HCT116 (cell line): ENCODE measurements around the gene HMGB4. TPM values are rescaled to one million over a fixed set of nuclear protein-coding genes. Genes with fewer than 3 reads are reported as not detected.

Experiments
- ATAC-seq: fragments of 200-7000 bp; cut with Tn5 transposase; 2 replicates; pipeline ENCODE4 v1.9.1; 2020; ENCODE audit warnings: mild to moderate bottlenecking, moderate library complexity
- BruUV-seq: library from RNA; stranded (reverse); fragments of 400-500 nt; replicated peaks from 2 replicates; lab custom pipeline; 2021; lab: Mats Ljungman, UMichigan
- CTCF ChIA-PET: fragments of 300-600 bp; sonication (Branson Sonifier 250); formaldehyde crosslinking; loops from one replicate; lab custom pipeline; 2021; ENCODE audit warnings: antibody characterized with exemption; lab: Charles Lee
- POLR2A ChIA-PET: fragments of 300-600, 350-600 bp; sonication (Branson Sonifier 250); formaldehyde crosslinking; loops from one replicate; lab custom pipeline; 2021; ENCODE audit warnings: antibody characterized with exemption; lab: Charles Lee
- RAD21 ChIA-PET, 2 experiments: fragments of 300-600 bp; sonication (Branson Sonifier 250); formaldehyde crosslinking; loops; one replicate each; lab custom pipeline; 2023; ENCODE audit warnings: low total read pairs in 2 of 2; ENCODE audit not compliant: uncharacterized antibody in 2 of 2, unreplicated experiment in 2 of 2, low non-redundant PET in 1 of 2; lab: Charles Lee
- DNase-seq: peaks from one replicate; pipeline ENCODE4 v3.0.0-alpha.2; 2010; ENCODE audit warnings: low read depth, low spot score
- H2AFZ ChIP-seq: fragments of 200-600 bp; shearing (Covaris generic), sonication (generic); 2 replicates; pipeline ENCODE4 v1.6.1; 2017; ENCODE audit warnings: low read depth, mixed run types, mixed read lengths, antibody characterized with exemption, low read length; ENCODE audit not compliant: poor library complexity, severe bottlenecking
- H3K27ac ChIP-seq: 2 replicates; pipeline ENCODE4 v1.5.1; 2012; ENCODE audit warnings: low read depth, low read length
- H3K27me3 ChIP-seq: fragments of 200-600 bp; sonication (generic); 2 replicates; pipeline ENCODE4 v1.6.1; 2016; ENCODE audit warnings: mixed run types, low read length, mixed read lengths; ENCODE audit not compliant: insufficient read depth
- H3K36me3 ChIP-seq, 2 experiments: fragments of 200-500 bp in 1 of 2; fragments of 200-600 bp in 1 of 2; sonication (Bioruptor generic) in 1 of 2; sonication (generic) in 1 of 2; 2 replicates each; pipeline versions ENCODE4 v1.5.1 to v1.6.1; 2014 to 2016; ENCODE audit warnings: low read length in 2 of 2, inconsistent platforms in 1 of 2, mixed read lengths in 1 of 2, mixed run types in 1 of 2; ENCODE audit not compliant: insufficient read depth in 2 of 2, control insufficient read depth in 1 of 2
- H3K4me1 ChIP-seq, 2 experiments: fragments of 200-600 bp in 1 of 2; sonication (generic) in 1 of 2; 2 replicates each; pipeline versions ENCODE4 v1.5.1 to v1.6.1; 2012 to 2017; ENCODE audit warnings: low read length in 2 of 2, inconsistent platforms in 1 of 2, mild to moderate bottlenecking in 1 of 2, mixed read lengths in 1 of 2, mixed run types in 1 of 2, moderate library complexity in 1 of 2; ENCODE audit not compliant: insufficient read depth in 2 of 2, control insufficient read depth in 1 of 2
- H3K4me2 ChIP-seq: fragments of 200-600 bp; sonication (generic); 2 replicates; pipeline ENCODE4 v1.6.1; 2017; ENCODE audit warnings: mixed run types, low read length, mixed read lengths
- H3K4me3 ChIP-seq, 2 experiments: fragments of 200-600 bp in 1 of 2; sonication (generic) in 1 of 2; replicated peaks in 1 of 2; 2 replicates each; pipeline ENCODE4 v1.5.1; 2011 to 2016; ENCODE audit warnings: low read length in 2 of 2, control low read depth in 1 of 2, low read depth in 1 of 2, mild to moderate bottlenecking in 1 of 2, mixed read lengths in 1 of 2, mixed run types in 1 of 2
- H3K79me2 ChIP-seq: fragments of 200-600 bp; sonication (generic); 2 replicates; pipeline ENCODE4 v1.6.1; 2017; ENCODE audit warnings: mild to moderate bottlenecking, mixed run types, low read length, moderate library complexity, mixed read lengths; ENCODE audit not compliant: insufficient read depth
- H3K9ac ChIP-seq: fragments of 200-600 bp; sonication (generic); 2 replicates; pipeline ENCODE4 v1.6.1; 2016; ENCODE audit warnings: low read length, mixed read lengths
- H3K9me2 ChIP-seq: fragments of 200-600 bp; sonication (generic), shearing (Covaris generic); 2 replicates; pipeline ENCODE4 v1.6.1; 2017; ENCODE audit warnings: mixed run types, mild to moderate bottlenecking, moderate library complexity; ENCODE audit not compliant: insufficient read depth
- H3K9me3 ChIP-seq, 2 experiments: fragments of 200-500 bp in 1 of 2; fragments of 200-600 bp in 1 of 2; sonication (Bioruptor generic) in 1 of 2; sonication (generic) in 1 of 2; 2 replicates each; pipeline ENCODE4 v1.6.1; 2014 to 2017; ENCODE audit warnings: low read length in 2 of 2, mixed read lengths in 2 of 2, inconsistent platforms in 1 of 2, low read depth in 1 of 2, mild to moderate bottlenecking in 1 of 2, mixed run types in 1 of 2, moderate library complexity in 1 of 2; ENCODE audit not compliant: control insufficient read depth in 1 of 2, insufficient read depth in 1 of 2
- H4K20me1 ChIP-seq: fragments of 200-600 bp; sonication (generic), shearing (Covaris generic); 2 replicates; pipeline ENCODE4 v1.6.1; 2017; ENCODE audit warnings: mixed run types, mild to moderate bottlenecking, moderate library complexity; ENCODE audit not compliant: insufficient read depth
- CBX3 ChIP-seq: IDR thresholded peaks from 2 replicates; pipeline ENCODE4 v1.6.1; 2012; ENCODE audit warnings: low read depth
- CEBPB ChIP-seq: IDR thresholded peaks from 2 replicates; pipeline ENCODE4 v1.6.1; 2012; ENCODE audit warnings: low read depth
- EGR1 ChIP-seq: IDR thresholded peaks from 2 replicates; pipeline ENCODE4 v1.6.1; 2012; ENCODE audit warnings: low read depth
- EZH2phosphoT487 ChIP-seq: fragments of 200-600 bp; IDR thresholded peaks from 2 replicates; pipeline ENCODE4 v1.6.1; 2018; ENCODE audit warnings: antibody characterized with exemption, borderline replicate concordance
- FOSL1 ChIP-seq: IDR thresholded peaks from 2 replicates; pipeline ENCODE4 v1.6.1; 2012; ENCODE audit warnings: low read depth
- JUND ChIP-seq: IDR thresholded peaks from 2 replicates; pipeline ENCODE4 v1.6.1; 2012
- POLR2AphosphoS5 ChIP-seq: IDR thresholded peaks from 2 replicates; pipeline ENCODE4 v1.6.1; 2011; ENCODE audit warnings: mild to moderate bottlenecking, low read depth, low read length, moderate library complexity
- RAD21 ChIP-seq: IDR thresholded peaks from 2 replicates; pipeline ENCODE4 v1.6.1; 2012; ENCODE audit warnings: low read depth, mild to moderate bottlenecking
- ZNF274 ChIP-seq: fragments of 200-500 bp; sonication (Bioruptor generic); IDR thresholded peaks from 2 replicates; pipeline ENCODE4 v1.6.1; 2014; ENCODE audit warnings: mild to moderate bottlenecking, low read depth, low read length, inconsistent platforms
- intact Hi-C: fragments of 100-400 bp; cut with micrococcal nuclease; formaldehyde crosslinking; loops from 2 replicates; pipeline ENCODE4 v1.10.0; 2022
- total RNA-seq: library from RNA; stranded (reverse); gene quantifications from one replicate; pipeline ENCODE4 v1.2.1, GENCODE V29; 2021; ENCODE audit not compliant: unreplicated experiment
- TF ChIP-seq, protein P1 (sequence below): IDR thresholded peaks from 2 replicates; pipeline ENCODE4 v1.6.1; 2012
- TF ChIP-seq, protein P2 (sequence below), 3 experiments: fragments of 200-600 bp in 1 of 3; sonication (generic) in 1 of 3; IDR thresholded peaks in 2 of 3; conservative IDR thresholded peaks in 1 of 3; 2 replicates each; pipeline ENCODE4 v1.5.1; 2012 to 2017; ENCODE audit warnings: low read depth in 2 of 3, low read length in 2 of 3, antibody characterized with exemption in 1 of 3, borderline replicate concordance in 1 of 3, control low read depth in 1 of 3, mild to moderate bottlenecking in 1 of 3, mixed read lengths in 1 of 3, mixed run types in 1 of 3, moderate library complexity in 1 of 3; ENCODE audit not compliant: insufficient read depth in 1 of 3
- TF ChIP-seq, protein P3 (sequence below): IDR thresholded peaks from 2 replicates; pipeline ENCODE4 v1.6.1; 2012; ENCODE audit warnings: low read depth

HMGB4 gene
- total RNA-seq, 1 experiment from 2014 or later: not detected

DNA sequence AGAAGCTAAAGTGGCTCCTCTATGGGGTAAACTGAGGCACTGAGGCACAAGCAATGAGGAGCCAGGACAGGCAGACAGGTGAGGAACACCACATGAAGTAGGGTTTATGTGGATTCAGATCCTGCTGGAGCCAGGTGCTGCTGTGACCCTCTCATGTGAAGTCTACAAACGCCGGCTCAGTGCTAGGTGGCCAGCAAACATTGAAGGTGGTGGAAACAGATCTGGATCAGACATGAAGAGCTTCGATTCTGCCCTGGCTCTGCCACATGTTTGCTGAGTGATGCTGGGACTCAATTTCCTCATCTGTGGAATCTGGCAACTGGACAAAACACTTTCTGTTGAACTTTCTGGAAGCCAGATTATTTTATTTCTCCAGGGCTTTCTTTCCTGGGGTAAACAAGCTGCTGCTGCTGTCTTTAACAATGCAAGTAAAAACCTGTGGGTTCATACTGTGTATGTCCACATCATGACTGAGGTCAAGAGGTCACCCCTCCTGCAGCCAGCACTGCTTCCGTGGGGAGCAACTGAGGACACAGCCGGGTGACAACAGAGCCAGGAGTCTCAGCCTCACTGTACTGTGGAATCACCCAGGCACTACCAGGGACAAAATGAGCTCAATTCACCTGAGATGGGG lies 33.3 kb downstream of the HMGB4 start:
- RAD21 ChIA-PET: no interaction called here
- H2AFZ ChIP-seq: no peak overlapping the region
- no peaks in the 10 kb centered on the region for H3K36me3 ChIP-seq
- intact Hi-C loops: no loop called here
- no peaks in the 10 kb centered on the region for H3K4me1 ChIP-seq
- no peaks in the 10 kb centered on the region for H3K9me3 ChIP-seq
- no TSS peak for BruUV-seq
- no peaks in the 10 kb centered on the region for H4K20me1 ChIP-seq
- no peak for ATAC-seq
- no peak overlapping the region for H3K27ac ChIP-seq
- H3K9ac ChIP-seq: no peak overlapping the region
- H3K4me3 ChIP-seq: no peak overlapping the region
- DNase-seq: no peak
- H3K79me2 ChIP-seq: no peaks in the 10 kb centered on the region
- peaks cover 17% of the 10 kb centered on the region for H3K27me3 ChIP-seq
- POLR2A ChIA-PET: no interaction called here
- H3K9me2 ChIP-seq: no peaks in the 10 kb centered on the region
- TF ChIP-seq EZH2phosphoT487 (no peak), CEBPB (no peak), CBX3 (no peak), FOSL1 (no peak), RAD21 (no peak), POLR2AphosphoS5 (no peak), JUND (no peak), EGR1 (no peak), ZNF274 (no peak)
- TF ChIP-seq, protein P1, sequence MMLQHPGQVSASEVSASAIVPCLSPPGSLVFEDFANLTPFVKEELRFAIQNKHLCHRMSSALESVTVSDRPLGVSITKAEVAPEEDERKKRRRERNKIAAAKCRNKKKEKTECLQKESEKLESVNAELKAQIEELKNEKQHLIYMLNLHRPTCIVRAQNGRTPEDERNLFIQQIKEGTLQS: no peak
- TF ChIP-seq, protein P2, sequence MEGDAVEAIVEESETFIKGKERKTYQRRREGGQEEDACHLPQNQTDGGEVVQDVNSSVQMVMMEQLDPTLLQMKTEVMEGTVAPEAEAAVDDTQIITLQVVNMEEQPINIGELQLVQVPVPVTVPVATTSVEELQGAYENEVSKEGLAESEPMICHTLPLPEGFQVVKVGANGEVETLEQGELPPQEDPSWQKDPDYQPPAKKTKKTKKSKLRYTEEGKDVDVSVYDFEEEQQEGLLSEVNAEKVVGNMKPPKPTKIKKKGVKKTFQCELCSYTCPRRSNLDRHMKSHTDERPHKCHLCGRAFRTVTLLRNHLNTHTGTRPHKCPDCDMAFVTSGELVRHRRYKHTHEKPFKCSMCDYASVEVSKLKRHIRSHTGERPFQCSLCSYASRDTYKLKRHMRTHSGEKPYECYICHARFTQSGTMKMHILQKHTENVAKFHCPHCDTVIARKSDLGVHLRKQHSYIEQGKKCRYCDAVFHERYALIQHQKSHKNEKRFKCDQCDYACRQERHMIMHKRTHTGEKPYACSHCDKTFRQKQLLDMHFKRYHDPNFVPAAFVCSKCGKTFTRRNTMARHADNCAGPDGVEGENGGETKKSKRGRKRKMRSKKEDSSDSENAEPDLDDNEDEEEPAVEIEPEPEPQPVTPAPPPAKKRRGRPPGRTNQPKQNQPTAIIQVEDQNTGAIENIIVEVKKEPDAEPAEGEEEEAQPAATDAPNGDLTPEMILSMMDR (IDR thresholded peaks at IDR 0.05 in 2 of 3, conservative IDR thresholded peaks at IDR 0.05 in 1 of 3; ENCODE audit: borderline replicate concordance in 1 of 3, insufficient read depth in 1 of 3, low read depth in 2 of 3, low read length in 2 of 3): no peak
- TF ChIP-seq, protein P3, sequence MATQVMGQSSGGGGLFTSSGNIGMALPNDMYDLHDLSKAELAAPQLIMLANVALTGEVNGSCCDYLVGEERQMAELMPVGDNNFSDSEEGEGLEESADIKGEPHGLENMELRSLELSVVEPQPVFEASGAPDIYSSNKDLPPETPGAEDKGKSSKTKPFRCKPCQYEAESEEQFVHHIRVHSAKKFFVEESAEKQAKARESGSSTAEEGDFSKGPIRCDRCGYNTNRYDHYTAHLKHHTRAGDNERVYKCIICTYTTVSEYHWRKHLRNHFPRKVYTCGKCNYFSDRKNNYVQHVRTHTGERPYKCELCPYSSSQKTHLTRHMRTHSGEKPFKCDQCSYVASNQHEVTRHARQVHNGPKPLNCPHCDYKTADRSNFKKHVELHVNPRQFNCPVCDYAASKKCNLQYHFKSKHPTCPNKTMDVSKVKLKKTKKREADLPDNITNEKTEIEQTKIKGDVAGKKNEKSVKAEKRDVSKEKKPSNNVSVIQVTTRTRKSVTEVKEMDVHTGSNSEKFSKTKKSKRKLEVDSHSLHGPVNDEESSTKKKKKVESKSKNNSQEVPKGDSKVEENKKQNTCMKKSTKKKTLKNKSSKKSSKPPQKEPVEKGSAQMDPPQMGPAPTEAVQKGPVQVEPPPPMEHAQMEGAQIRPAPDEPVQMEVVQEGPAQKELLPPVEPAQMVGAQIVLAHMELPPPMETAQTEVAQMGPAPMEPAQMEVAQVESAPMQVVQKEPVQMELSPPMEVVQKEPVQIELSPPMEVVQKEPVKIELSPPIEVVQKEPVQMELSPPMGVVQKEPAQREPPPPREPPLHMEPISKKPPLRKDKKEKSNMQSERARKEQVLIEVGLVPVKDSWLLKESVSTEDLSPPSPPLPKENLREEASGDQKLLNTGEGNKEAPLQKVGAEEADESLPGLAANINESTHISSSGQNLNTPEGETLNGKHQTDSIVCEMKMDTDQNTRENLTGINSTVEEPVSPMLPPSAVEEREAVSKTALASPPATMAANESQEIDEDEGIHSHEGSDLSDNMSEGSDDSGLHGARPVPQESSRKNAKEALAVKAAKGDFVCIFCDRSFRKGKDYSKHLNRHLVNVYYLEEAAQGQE: no peak
- CTCF ChIA-PET: no interaction called here
- H3K4me2 ChIP-seq: no peak overlapping the region
